ENCODE measurements around the gene LIPI.

DNA sequence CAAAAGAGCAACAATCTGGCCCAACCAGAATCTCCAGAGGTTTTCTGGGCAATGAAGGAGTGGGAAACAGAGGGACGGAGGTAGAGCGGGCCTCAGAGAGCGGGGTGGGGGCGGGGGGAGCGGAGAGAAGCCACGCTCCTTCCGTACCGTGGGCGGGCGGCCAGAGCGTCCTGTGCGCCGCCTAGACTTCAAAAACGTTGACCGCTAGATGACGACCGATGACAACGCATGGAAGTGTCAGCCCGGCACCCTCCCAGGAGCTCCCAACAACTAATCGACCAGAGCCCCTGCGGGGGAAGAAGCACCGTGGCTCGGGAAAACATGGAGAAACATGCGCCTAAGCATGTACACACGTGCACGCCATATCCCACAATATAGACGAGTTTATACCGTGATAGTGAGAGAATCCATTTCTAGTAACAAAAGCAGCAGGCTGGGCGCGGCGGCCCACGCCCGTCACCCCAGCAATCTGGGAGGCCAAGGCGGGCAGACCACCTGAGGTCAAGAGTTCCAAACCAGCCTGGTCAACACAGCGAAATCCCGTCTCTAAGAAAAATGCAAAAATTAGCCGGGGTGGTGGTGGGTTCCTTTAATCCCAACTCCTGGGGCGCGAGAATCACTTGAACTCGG is 131.9 kb downstream of the LIPI start:
- TF ChIP-seq, protein P1, sequence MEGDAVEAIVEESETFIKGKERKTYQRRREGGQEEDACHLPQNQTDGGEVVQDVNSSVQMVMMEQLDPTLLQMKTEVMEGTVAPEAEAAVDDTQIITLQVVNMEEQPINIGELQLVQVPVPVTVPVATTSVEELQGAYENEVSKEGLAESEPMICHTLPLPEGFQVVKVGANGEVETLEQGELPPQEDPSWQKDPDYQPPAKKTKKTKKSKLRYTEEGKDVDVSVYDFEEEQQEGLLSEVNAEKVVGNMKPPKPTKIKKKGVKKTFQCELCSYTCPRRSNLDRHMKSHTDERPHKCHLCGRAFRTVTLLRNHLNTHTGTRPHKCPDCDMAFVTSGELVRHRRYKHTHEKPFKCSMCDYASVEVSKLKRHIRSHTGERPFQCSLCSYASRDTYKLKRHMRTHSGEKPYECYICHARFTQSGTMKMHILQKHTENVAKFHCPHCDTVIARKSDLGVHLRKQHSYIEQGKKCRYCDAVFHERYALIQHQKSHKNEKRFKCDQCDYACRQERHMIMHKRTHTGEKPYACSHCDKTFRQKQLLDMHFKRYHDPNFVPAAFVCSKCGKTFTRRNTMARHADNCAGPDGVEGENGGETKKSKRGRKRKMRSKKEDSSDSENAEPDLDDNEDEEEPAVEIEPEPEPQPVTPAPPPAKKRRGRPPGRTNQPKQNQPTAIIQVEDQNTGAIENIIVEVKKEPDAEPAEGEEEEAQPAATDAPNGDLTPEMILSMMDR (IDR thresholded peaks at IDR 0.05) = no peak
- TF ChIP-seq POLR2A (IDR thresholded peaks at IDR 0.05) = no peak
- TF ChIP-seq POLR2AphosphoS5 (IDR thresholded peaks at IDR 0.05; ENCODE audit: insufficient read depth in 1 of 2, low read depth in 1 of 2) = no peak

Data from vagina (tissue), 2 donors.